Breast epithelium (tissue), 3 donors: Measurements from ENCODE around the gene FAT4.

Experiments used
- CTCF ChIP-seq, 3 donors: fragments of 450-650 bp; IDR thresholded peaks; one replicate each; pipeline ENCODE4 v1.5.1; 2016 to 2017; ENCODE audit warnings: antibody characterized with exemption in 3 of 3, mild to moderate bottlenecking in 3 of 3, moderate library complexity in 3 of 3
- POLR2A ChIP-seq: fragments of 450-650 bp; IDR thresholded peaks from one replicate; pipeline ENCODE4 v1.6.1; 2016; ENCODE audit warnings: antibody characterized with exemption, mild to moderate bottlenecking, moderate library complexity
- POLR2AphosphoS5 ChIP-seq, 3 donors: sonication (generic); formaldehyde crosslinking; IDR thresholded peaks; one replicate each; pipeline ENCODE4 v1.6.1; 2017; ENCODE audit warnings: antibody characterized with exemption in 3 of 3

GRCh38 chr4:125316791-125317524, 2.2 kb downstream of the FAT4 start:
- TF ChIP-seq CTCF (IDR thresholded peaks at IDR 0.05) (no peak), POLR2AphosphoS5 (IDR thresholded peaks at IDR 0.05) (no peak), POLR2A (no peak)
